Activated T-cell treated with anti-CD3 and anti-CD28 coated beads, Interleukin-2, amount 50 U/mL, for 24 hours (primary cell): Measurements from ENCODE around the gene TRAPPC5.

Source experiments
- DNase-seq: peaks from one replicate; pipeline ENCODE4 v3.0.0-alpha.2; 2020
- H3K27ac Mint-ChIP-seq: 2 replicates; pipeline ENCODE4 v1.8.0; 2020; ENCODE audit warnings: mild to moderate bottlenecking, mixed read lengths
- H3K27me3 Mint-ChIP-seq: 2 replicates; pipeline ENCODE4 v1.8.0; 2020; ENCODE audit warnings: mixed read lengths
- H3K36me3 Mint-ChIP-seq: 2 replicates; pipeline ENCODE4 v1.8.0; 2020; ENCODE audit warnings: low read depth, mixed read lengths
- H3K4me1 Mint-ChIP-seq: 2 replicates; pipeline ENCODE4 v1.8.0; 2020; ENCODE audit warnings: low read depth, mixed read lengths
- H3K4me3 Mint-ChIP-seq: 2 replicates; pipeline ENCODE4 v1.8.0; 2020; ENCODE audit warnings: mild to moderate bottlenecking, moderate library complexity, mixed read lengths
- H3K9me3 Mint-ChIP-seq: 2 replicates; pipeline ENCODE4 v1.8.0; 2020; ENCODE audit warnings: mixed read lengths

TRAPPC5 gene

GRCh38 chr19:7680606-7681339 is at the start of gene TRAPPC5:
TRAPPC5 (plus strand) TSS chr19:7680833; CDS start chr19:7682254, 1,421 bp downstream.
- peak within 1 kb of the TSS; percentile 96 for H3K27ac Mint-ChIP-seq
- H3K4me3 Mint-ChIP-seq: peak within 1 kb of the TSS; percentile 89
- peak; percentile 94 for DNase-seq
- peaks cover 29% of the 10 kb centered on the region for H3K27me3 Mint-ChIP-seq
- H3K9me3 Mint-ChIP-seq: no peaks in the 10 kb centered on the region
- H3K36me3 Mint-ChIP-seq: peaks cover 28% of the 10 kb centered on the region
- H3K4me1 Mint-ChIP-seq: peaks cover 58% of the 10 kb centered on the region

GRCh38 chr19:7631577-7631976 is 49.1 kb upstream of the TRAPPC5 start:
- peak overlapping the region; percentile 8 for H3K4me3 Mint-ChIP-seq
- no peak for DNase-seq
- H3K27ac Mint-ChIP-seq: no peak overlapping the region
- H3K27me3 Mint-ChIP-seq: no peaks in the 10 kb centered on the region
- H3K36me3 Mint-ChIP-seq: peaks cover 52% of the 10 kb centered on the region
- H3K4me1 Mint-ChIP-seq: peaks cover 47% of the 10 kb centered on the region
- no peaks in the 10 kb centered on the region for H3K9me3 Mint-ChIP-seq

- H3K27ac Mint-ChIP-seq: peak overlapping the region; percentile 52
- H3K4me3 Mint-ChIP-seq: no peak overlapping the region
- no peaks in the 10 kb centered on the region for H3K27me3 Mint-ChIP-seq
- no peak for DNase-seq
- peaks cover 44% of the 10 kb centered on the region for H3K36me3 Mint-ChIP-seq
- no peaks in the 10 kb centered on the region for H3K9me3 Mint-ChIP-seq
- peaks cover 43% of the 10 kb centered on the region for H3K4me1 Mint-ChIP-seq
These were observed 48.1 kb upstream of the TRAPPC5 start for GRCh38 chr19:7632340-7633203.

- Mint-ChIP-seq H3K36me3 (peaks cover 37% of the 10 kb centered on the region), H3K27me3 (no peaks in the 10 kb centered on the region), H3K27ac (peak within 1 kb of the TSS; percentile 52), H3K9me3 (no peaks in the 10 kb centered on the region), H3K4me3 (no peak within 1 kb of the TSS), H3K4me1 (peaks cover 39% of the 10 kb centered on the region)
- DNase-seq: no peak
These were observed 46.9 kb upstream of the TRAPPC5 start, which contains the start of gene PCP2 for GRCh38 chr19:7633698-7634097. PCP2 (minus strand) TSS chr19:7633719; CDS start chr19:7633457, 262 bp downstream.

GRCh38 chr19:7635670-7636069 is 45.0 kb upstream of the TRAPPC5 start:
- H3K36me3 Mint-ChIP-seq: peaks cover 40% of the 10 kb centered on the region
- peak overlapping the region; percentile 85 for H3K4me3 Mint-ChIP-seq
- H3K9me3 Mint-ChIP-seq: no peaks in the 10 kb centered on the region
- H3K27me3 Mint-ChIP-seq: no peaks in the 10 kb centered on the region
- H3K27ac Mint-ChIP-seq: no peak overlapping the region
- peaks cover 38% of the 10 kb centered on the region for H3K4me1 Mint-ChIP-seq
- no peak for DNase-seq

- Mint-ChIP-seq H3K27ac (peak overlapping the region; percentile 92), H3K36me3 (peaks cover 41% of the 10 kb centered on the region), H3K4me3 (peak overlapping the region; percentile 85), H3K9me3 (no peaks in the 10 kb centered on the region), H3K4me1 (peaks cover 34% of the 10 kb centered on the region), H3K27me3 (no peaks in the 10 kb centered on the region)
- no peak for DNase-seq
These were observed 44.3 kb upstream of the TRAPPC5 start for GRCh38 chr19:7636317-7636690.

- Mint-ChIP-seq H3K36me3 (peaks cover 38% of the 10 kb centered on the region), H3K27me3 (no peaks in the 10 kb centered on the region), H3K4me3 (peak within 1 kb of the TSS; percentile 85), H3K4me1 (peaks cover 34% of the 10 kb centered on the region), H3K9me3 (no peaks in the 10 kb centered on the region), H3K27ac (peak within 1 kb of the TSS; percentile 92)
- DNase-seq: peak; percentile 97
These were observed 43.8 kb upstream of the TRAPPC5 start, which contains the start of gene STXBP2 for GRCh38 chr19:7636691-7637373. STXBP2 (plus strand) TSS chr19:7637110; CDS start chr19:7637150, 40 bp downstream.

- no peak for DNase-seq
- no peaks in the 10 kb centered on the region for H3K9me3 Mint-ChIP-seq
- H3K4me1 Mint-ChIP-seq: peaks cover 34% of the 10 kb centered on the region
These were observed 43.0 kb upstream of the TRAPPC5 start for GRCh38 chr19:7637374-7638256.

GRCh38 chr19:7638802-7639465 is 41.7 kb upstream of the TRAPPC5 start:
- Mint-ChIP-seq H3K4me3 (peak overlapping the region; percentile 21), H3K27ac (no peak overlapping the region), H3K4me1 (peaks cover 34% of the 10 kb centered on the region)

More at GRCh38 chr19:7637374-7638256, 43.0 kb upstream of the TRAPPC5 start:
- H3K27ac Mint-ChIP-seq: peak overlapping the region; percentile 92
- peaks cover 31% of the 10 kb centered on the region for H3K36me3 Mint-ChIP-seq
- no peaks in the 10 kb centered on the region for H3K27me3 Mint-ChIP-seq
- H3K4me3 Mint-ChIP-seq: peak overlapping the region; percentile 85

GRCh38 chr19:7639863-7640348 is 40.7 kb upstream of the TRAPPC5 start:
- peaks cover 35% of the 10 kb centered on the region for H3K36me3 Mint-ChIP-seq
- H3K27ac Mint-ChIP-seq: no peak overlapping the region
- no peaks in the 10 kb centered on the region for H3K9me3 Mint-ChIP-seq
- no peak for DNase-seq
- peaks cover 32% of the 10 kb centered on the region for H3K4me1 Mint-ChIP-seq
- H3K27me3 Mint-ChIP-seq: no peaks in the 10 kb centered on the region
- no peak overlapping the region for H3K4me3 Mint-ChIP-seq

More at GRCh38 chr19:7638802-7639465, 41.7 kb upstream of the TRAPPC5 start:
- no peaks in the 10 kb centered on the region for H3K27me3 Mint-ChIP-seq
- DNase-seq: no peak
- H3K36me3 Mint-ChIP-seq: peaks cover 27% of the 10 kb centered on the region
- no peaks in the 10 kb centered on the region for H3K9me3 Mint-ChIP-seq

GRCh38 chr19:7640803-7641202 is 39.8 kb upstream of the TRAPPC5 start:
- H3K9me3 Mint-ChIP-seq: no peaks in the 10 kb centered on the region
- H3K4me3 Mint-ChIP-seq: no peak overlapping the region
- peaks cover 42% of the 10 kb centered on the region for H3K36me3 Mint-ChIP-seq
- no peaks in the 10 kb centered on the region for H3K27me3 Mint-ChIP-seq
- no peak for DNase-seq
- no peak overlapping the region for H3K27ac Mint-ChIP-seq
- H3K4me1 Mint-ChIP-seq: peaks cover 29% of the 10 kb centered on the region

GRCh38 chr19:7641290-7642276 is 39.0 kb upstream of the TRAPPC5 start:
- Mint-ChIP-seq H3K4me1 (peaks cover 23% of the 10 kb centered on the region), H3K36me3 (peaks cover 47% of the 10 kb centered on the region), H3K27me3 (no peaks in the 10 kb centered on the region), H3K27ac (no peak overlapping the region), H3K4me3 (no peak overlapping the region), H3K9me3 (no peaks in the 10 kb centered on the region)
- DNase-seq: no peak
